ENCODE results near the gene NADK2.

The NADK2 gene

DNA sequence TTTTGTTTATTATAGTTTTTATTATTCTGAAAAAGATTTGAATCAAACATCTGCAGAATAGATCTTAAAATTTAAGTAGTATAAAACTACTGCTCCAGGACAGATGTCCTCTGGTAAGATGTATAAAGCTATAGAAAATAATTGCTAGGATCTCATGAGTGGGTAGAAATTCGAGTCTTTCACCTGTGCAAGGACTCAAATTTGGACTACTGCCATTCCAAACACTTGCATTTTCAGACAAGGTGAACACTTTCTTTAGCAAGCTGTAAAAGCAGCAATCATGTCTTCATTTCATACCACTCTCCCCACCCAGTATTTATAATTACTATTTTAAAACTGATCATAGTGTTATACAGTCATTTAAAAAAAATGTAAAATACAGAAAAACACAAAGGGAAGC, 69.1 kb downstream of the NADK2 start:
- TF ChIP-seq, protein P1, sequence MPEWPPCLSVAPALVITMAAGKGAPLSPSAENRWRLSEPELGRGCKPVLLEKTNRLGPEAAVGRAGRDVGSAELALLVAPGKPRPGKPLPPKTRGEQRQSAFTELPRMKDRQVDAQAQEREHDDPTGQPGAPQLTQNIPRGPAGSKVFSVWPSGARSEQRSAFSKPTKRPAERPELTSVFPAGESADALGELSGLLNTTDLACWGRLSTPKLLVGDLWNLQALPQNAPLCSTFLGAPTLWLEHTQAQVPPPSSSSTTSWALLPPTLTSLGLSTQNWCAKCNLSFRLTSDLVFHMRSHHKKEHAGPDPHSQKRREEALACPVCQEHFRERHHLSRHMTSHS (tag by site-specific recombination; IDR thresholded peaks at IDR 0.05), result no peak
- TF ChIP-seq, protein P2, sequence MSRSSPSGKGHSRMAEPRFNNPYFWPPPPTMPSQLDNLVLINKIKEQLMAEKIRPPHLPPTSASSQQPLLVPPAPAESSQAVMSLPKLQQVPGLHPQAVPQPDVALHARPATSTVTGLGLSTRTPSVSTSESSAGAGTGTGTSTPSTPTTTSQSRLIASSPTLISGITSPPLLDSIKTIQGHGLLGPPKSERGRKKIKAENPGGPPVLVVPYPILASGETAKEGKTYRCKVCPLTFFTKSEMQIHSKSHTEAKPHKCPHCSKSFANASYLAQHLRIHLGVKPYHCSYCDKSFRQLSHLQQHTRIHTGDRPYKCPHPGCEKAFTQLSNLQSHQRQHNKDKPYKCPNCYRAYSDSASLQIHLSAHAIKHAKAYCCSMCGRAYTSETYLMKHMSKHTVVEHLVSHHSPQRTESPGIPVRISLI (tag by site-specific recombination; IDR thresholded peaks at IDR 0.05), result no peak
- no peak for TF ChIP-seq ZNF768 (tag by site-specific recombination; IDR thresholded peaks at IDR 0.05)
- TF ChIP-seq, protein P3, sequence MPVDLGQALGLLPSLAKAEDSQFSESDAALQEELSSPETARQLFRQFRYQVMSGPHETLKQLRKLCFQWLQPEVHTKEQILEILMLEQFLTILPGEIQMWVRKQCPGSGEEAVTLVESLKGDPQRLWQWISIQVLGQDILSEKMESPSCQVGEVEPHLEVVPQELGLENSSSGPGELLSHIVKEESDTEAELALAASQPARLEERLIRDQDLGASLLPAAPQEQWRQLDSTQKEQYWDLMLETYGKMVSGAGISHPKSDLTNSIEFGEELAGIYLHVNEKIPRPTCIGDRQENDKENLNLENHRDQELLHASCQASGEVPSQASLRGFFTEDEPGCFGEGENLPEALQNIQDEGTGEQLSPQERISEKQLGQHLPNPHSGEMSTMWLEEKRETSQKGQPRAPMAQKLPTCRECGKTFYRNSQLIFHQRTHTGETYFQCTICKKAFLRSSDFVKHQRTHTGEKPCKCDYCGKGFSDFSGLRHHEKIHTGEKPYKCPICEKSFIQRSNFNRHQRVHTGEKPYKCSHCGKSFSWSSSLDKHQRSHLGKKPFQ (tag by site-specific recombination; IDR thresholded peaks at IDR 0.05), result no peak
- TF ChIP-seq ZNF157 (tag by site-specific recombination; IDR thresholded peaks at IDR 0.05), result no peak
- TF ChIP-seq ZBTB1 (tag by site-specific recombination; IDR thresholded peaks at IDR 0.05), result no peak
- TF ChIP-seq ZNF26 (tag by site-specific recombination; IDR thresholded peaks at IDR 0.05), result no peak
- TF ChIP-seq ZNF791 (tag by site-specific recombination; IDR thresholded peaks at IDR 0.05), result no peak
- no peak for TF ChIP-seq ELK4 (IDR thresholded peaks at IDR 0.05; ENCODE audit: borderline replicate concordance, low read depth, low read length)
- TF ChIP-seq ZNF513 (tag by site-specific recombination; IDR thresholded peaks at IDR 0.05), result no peak
- TF ChIP-seq ZNF600 (tag by site-specific recombination; IDR thresholded peaks at IDR 0.05), result no peak
- no peak for TF ChIP-seq EGR2 (tag by site-specific recombination; IDR thresholded peaks at IDR 0.05; ENCODE audit: low read depth)
- TF ChIP-seq MYNN (tag by site-specific recombination; IDR thresholded peaks at IDR 0.05; ENCODE audit: borderline replicate concordance), result no peak
- TF ChIP-seq ZNF548 (tag by site-specific recombination; IDR thresholded peaks at IDR 0.05), result no peak
- TF ChIP-seq OVOL3 (tag by site-specific recombination; IDR thresholded peaks at IDR 0.05), result no peak
- TF ChIP-seq ZNF174 (tag by site-specific recombination; IDR thresholded peaks at IDR 0.05), result no peak
- no peak for TF ChIP-seq ZNF211 (tag by site-specific recombination; IDR thresholded peaks at IDR 0.05; ENCODE audit: low read depth)
- TF ChIP-seq IKZF3 (tag by site-specific recombination; IDR thresholded peaks at IDR 0.05), result no peak
- TF ChIP-seq ZNF354C (tag by site-specific recombination; IDR thresholded peaks at IDR 0.05; ENCODE audit: borderline replicate concordance, low read depth), result no peak
- no peak for TF ChIP-seq HOXD13 (CRISPR knock-in tag; IDR thresholded peaks at IDR 0.05; ENCODE audit: borderline replicate concordance)
- no peak overlapping the region for H3K4me3 ChIP-seq (ENCODE audit: low read depth, low read length)
- POLR2A ChIA-PET, result no interaction called here
- no peak overlapping the region for H3K27ac ChIP-seq (ENCODE audit: extremely low read depth, low read depth, low read length)
- peaks cover 84 to 91% of the 10 kb centered on the region in 2 experiments for H3K36me3 ChIP-seq (ENCODE audit: control insufficient read depth in 2 of 2, insufficient read depth in 1 of 2, low read length in 2 of 2)
- H3K4me1 ChIP-seq (ENCODE audit: control insufficient read depth, insufficient read depth, low read length), result no peaks in the 10 kb centered on the region
- CTCF ChIA-PET, result interaction anchor here (0.6 to 1.1 kb wide), 4 partner anchors 68 to 1072 kb away, joined by 3 to 15 read pairs (median 4); no protein-coding TSS in a partner anchor
- H3K9me3 ChIP-seq (ENCODE audit: control insufficient read depth, insufficient read depth, low read depth, low read length), result no peaks in the 10 kb centered on the region
